ENCODE data around the gene LARGE1.

- TF ChIP-seq CTCF (IDR thresholded peaks at IDR 0.05) (no peak), POLR2A (IDR thresholded peaks at IDR 0.05) (no peak)
Measured at GRCh38 chr22:33331017-33331416, 589.3 kb downstream of the LARGE1 start.
